SJCRH30 (cell line): Measurements from ENCODE around the gene GUCY1A2. TPM values are rescaled to one million over a fixed set of nuclear protein-coding genes. Genes with fewer than 3 reads are reported as not detected.
A peak's percentile ranks its signal among the peaks of the same experiment; 100 is the strongest.

Source experiments
- DNase-seq, 2 experiments: peaks; one replicate each; pipeline ENCODE4 v3.0.0-alpha.2; 2015 to 2020
- H3K27ac ChIP-seq: fragments of 250-450 bp; sonication (Bioruptor Pico); 2 replicates; pipeline ENCODE4 v1.5.1; 2020; ENCODE audit warnings: mild to moderate bottlenecking, moderate library complexity
- H3K27me3 ChIP-seq: fragments of 250-450 bp; sonication (Bioruptor Pico); 2 replicates; pipeline ENCODE4 v1.5.1; 2020; ENCODE audit warnings: mild to moderate bottlenecking, moderate library complexity
- H3K36me3 ChIP-seq: fragments of 250-450 bp; sonication (Bioruptor Pico); 2 replicates; pipeline ENCODE4 v1.5.1; 2020; ENCODE audit warnings: mild to moderate bottlenecking, moderate library complexity
- H3K4me1 ChIP-seq: fragments of 250-450 bp; sonication (Bioruptor Pico); 2 replicates; pipeline ENCODE4 v1.5.1; 2020; ENCODE audit warnings: mild to moderate bottlenecking, moderate library complexity
- H3K4me3 ChIP-seq: fragments of 250-450 bp; sonication (Bioruptor Pico); 2 replicates; pipeline ENCODE4 v1.5.1; 2020; ENCODE audit warnings: mild to moderate bottlenecking, moderate library complexity
- H3K9me3 ChIP-seq: fragments of 250-450 bp; sonication (Bioruptor Pico); replicated peaks from 2 replicates; pipeline ENCODE4 v1.5.1; 2020; ENCODE audit warnings: mild to moderate bottlenecking, moderate library complexity
- total RNA-seq: library from RNA; depleted of rRNA; stranded (reverse); fragments of >200 nt; shearing (Covaris generic); gene quantifications from 2 replicates; pipeline ENCODE4 v1.2.3, GENCODE V29; 2014

GUCY1A2 gene
- total RNA-seq, 1 experiment from 2014 or later, result 0.57 TPM

GRCh38 chr11:106727256-106727655, 291.0 kb downstream of the GUCY1A2 start:
- Histone ChIP-seq H3K27me3 (no peaks in the 10 kb centered on the region), H3K9me3 (no peaks in the 10 kb centered on the region), H3K4me3 (no peak overlapping the region), H3K4me1 (no peaks in the 10 kb centered on the region), H3K27ac (no peak overlapping the region), H3K36me3 (no peaks in the 10 kb centered on the region)
- no peak for DNase-seq

DNA sequence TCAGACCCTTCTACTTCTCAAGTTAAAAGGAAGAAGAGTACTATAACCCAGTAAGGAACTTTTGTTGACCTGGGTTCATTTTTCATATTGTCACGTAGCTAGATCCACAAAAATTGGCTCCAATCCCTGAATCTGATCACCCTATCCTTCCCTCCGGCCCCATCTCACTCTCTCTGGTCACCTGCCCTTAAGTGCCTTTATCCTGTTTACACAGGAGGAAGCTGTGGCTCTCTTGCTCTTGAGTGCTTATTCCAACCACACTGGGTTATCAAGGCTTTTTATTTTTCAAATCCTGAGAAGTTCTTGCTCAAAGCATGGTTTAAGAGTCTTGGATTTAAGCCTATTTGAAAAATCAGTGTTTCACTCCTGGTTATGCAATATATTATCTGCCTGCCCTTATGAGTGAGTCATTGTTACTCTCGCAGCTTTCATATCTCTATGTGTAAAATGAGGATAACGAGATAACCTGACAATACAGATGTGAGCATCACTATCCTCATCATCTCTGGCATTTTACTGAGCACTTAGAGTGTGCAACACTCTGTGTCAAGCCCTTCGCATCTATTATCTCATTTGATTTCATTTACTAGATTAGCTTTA, 293.9 kb downstream of the GUCY1A2 start:
- Histone ChIP-seq H3K4me1 (no peaks in the 10 kb centered on the region), H3K27me3 (no peaks in the 10 kb centered on the region), H3K4me3 (no peak overlapping the region), H3K9me3 (no peaks in the 10 kb centered on the region), H3K27ac (no peak overlapping the region), H3K36me3 (no peaks in the 10 kb centered on the region)
- no peak for DNase-seq

GRCh38 chr11:106723071-106723470, 295.2 kb downstream of the GUCY1A2 start:
- Histone ChIP-seq H3K9me3 (no peaks in the 10 kb centered on the region), H3K36me3 (no peaks in the 10 kb centered on the region), H3K4me3 (no peak overlapping the region), H3K4me1 (no peaks in the 10 kb centered on the region), H3K27me3 (no peaks in the 10 kb centered on the region), H3K27ac (no peak overlapping the region)
- DNase-seq, result no peak

GRCh38 chr11:106717222-106717621, 301.1 kb downstream of the GUCY1A2 start:
- H3K4me3 ChIP-seq, result no peak overlapping the region
- no peaks in the 10 kb centered on the region for H3K4me1 ChIP-seq
- DNase-seq, result no peak
- H3K27me3 ChIP-seq, result no peaks in the 10 kb centered on the region
- no peak overlapping the region for H3K27ac ChIP-seq
- H3K36me3 ChIP-seq, result no peaks in the 10 kb centered on the region
- no peaks in the 10 kb centered on the region for H3K9me3 ChIP-seq

- no peak overlapping the region for H3K27ac ChIP-seq
- no peaks in the 10 kb centered on the region for H3K4me1 ChIP-seq
- no peak overlapping the region for H3K4me3 ChIP-seq
- H3K27me3 ChIP-seq, result no peaks in the 10 kb centered on the region
- H3K9me3 ChIP-seq, result no peaks in the 10 kb centered on the region
- no peaks in the 10 kb centered on the region for H3K36me3 ChIP-seq
- no peak for DNase-seq
Measured at GRCh38 chr11:106714199-106714598, 304.1 kb downstream of the GUCY1A2 start.

DNA sequence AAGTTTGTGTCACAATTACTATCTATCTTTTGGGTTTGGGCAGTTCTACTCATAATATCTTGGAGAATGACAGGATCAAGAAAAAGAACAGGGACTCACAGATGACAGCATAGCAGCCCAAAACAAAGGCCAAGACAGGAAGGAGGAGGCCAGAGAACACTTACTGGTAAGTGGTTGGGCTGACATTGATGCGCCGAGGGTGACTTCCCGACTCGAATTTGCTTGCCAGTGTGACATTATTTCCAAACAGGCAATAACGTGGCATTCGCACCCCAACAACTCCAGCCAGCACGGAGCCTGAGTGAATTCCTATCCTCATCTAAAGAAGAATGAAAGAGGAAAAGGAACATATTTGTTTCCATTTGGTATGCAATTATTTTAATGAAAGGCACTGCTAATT, 309.9 kb downstream of the GUCY1A2 start:
- no peak overlapping the region for H3K4me3 ChIP-seq
- H3K27ac ChIP-seq, result no peak overlapping the region
- no peaks in the 10 kb centered on the region for H3K36me3 ChIP-seq
- no peaks in the 10 kb centered on the region for H3K9me3 ChIP-seq
- no peak for DNase-seq
- no peaks in the 10 kb centered on the region for H3K27me3 ChIP-seq
- H3K4me1 ChIP-seq, result no peaks in the 10 kb centered on the region

DNA sequence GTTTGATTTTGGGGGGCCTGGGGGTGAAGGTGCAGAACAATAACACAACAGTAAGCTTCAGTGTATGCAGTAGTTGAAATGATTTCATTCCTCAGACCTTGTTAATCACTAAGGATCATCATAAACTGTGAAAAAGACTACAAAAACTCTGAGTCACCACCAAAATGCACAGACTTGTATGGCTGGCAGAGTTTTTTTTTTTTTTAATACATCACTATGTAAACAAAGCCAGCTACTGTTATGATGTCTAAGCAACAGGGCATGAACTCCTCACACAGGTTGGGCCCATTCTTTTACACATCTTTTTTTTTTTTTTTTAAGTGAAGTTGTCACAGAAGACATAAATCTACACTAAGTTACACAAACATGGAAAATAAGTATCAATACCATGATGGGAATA, 311.9 kb downstream of the GUCY1A2 start:
- DNase-seq, result peak in 1 of 2 experiments; percentile 1
- Histone ChIP-seq H3K27me3 (no peaks in the 10 kb centered on the region), H3K4me3 (no peak overlapping the region), H3K4me1 (no peaks in the 10 kb centered on the region), H3K9me3 (no peaks in the 10 kb centered on the region), H3K27ac (no peak overlapping the region), H3K36me3 (no peaks in the 10 kb centered on the region)

- Histone ChIP-seq H3K27ac (no peak overlapping the region), H3K36me3 (no peaks in the 10 kb centered on the region), H3K4me1 (no peaks in the 10 kb centered on the region), H3K9me3 (no peaks in the 10 kb centered on the region), H3K4me3 (no peak overlapping the region), H3K27me3 (no peaks in the 10 kb centered on the region)
- DNase-seq, result no peak
Measured at GRCh38 chr11:106702805-106703204, 315.5 kb downstream of the GUCY1A2 start.

DNA sequence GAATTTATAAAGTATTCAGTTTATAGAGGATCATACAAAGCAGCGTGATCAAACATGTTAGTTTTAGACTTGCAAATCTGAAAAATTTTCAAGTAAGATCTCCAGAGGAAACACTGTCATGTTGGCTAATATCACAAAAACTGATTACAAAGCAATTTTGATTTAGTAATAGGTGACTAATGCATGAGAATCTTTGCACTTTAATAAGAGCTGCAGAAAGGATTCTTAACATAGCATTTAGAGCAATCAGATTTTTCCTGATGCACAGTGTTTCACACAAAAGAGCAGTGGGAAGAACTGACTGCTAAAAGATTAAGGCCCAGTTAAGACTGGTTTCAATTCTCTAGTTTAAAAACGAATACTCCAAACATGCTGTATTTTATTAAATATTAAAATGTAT, 321.2 kb downstream of the GUCY1A2 start:
- H3K4me1 ChIP-seq, result no peaks in the 10 kb centered on the region
- no peak overlapping the region for H3K4me3 ChIP-seq
- no peaks in the 10 kb centered on the region for H3K9me3 ChIP-seq
- no peak overlapping the region for H3K27ac ChIP-seq
- DNase-seq, result no peak
- H3K27me3 ChIP-seq, result no peaks in the 10 kb centered on the region
- no peaks in the 10 kb centered on the region for H3K36me3 ChIP-seq

DNA sequence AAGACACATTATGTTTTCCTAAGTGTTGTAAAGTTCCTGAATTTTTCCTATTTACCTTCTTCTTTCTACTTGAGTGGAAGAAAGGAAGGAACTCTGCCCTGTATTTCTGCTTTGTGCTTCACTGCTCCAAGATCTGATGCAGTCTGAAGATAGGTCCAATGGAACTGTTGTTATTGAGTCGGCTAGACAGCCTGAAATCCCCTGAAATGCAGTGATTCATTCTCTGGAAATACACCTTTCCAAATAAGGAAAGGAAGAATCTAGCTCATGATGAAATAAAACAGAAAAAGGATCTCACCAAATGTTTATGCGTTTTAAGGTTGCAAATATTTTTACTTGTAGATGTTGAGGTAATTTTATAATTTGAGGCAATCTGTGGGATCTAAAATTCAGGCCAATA, 322.8 kb downstream of the GUCY1A2 start:
- H3K4me1 ChIP-seq, result no peaks in the 10 kb centered on the region
- no peaks in the 10 kb centered on the region for H3K27me3 ChIP-seq
- H3K4me3 ChIP-seq, result no peak overlapping the region
- DNase-seq, result no peak
- no peaks in the 10 kb centered on the region for H3K36me3 ChIP-seq
- no peaks in the 10 kb centered on the region for H3K9me3 ChIP-seq
- H3K27ac ChIP-seq, result no peak overlapping the region

DNA sequence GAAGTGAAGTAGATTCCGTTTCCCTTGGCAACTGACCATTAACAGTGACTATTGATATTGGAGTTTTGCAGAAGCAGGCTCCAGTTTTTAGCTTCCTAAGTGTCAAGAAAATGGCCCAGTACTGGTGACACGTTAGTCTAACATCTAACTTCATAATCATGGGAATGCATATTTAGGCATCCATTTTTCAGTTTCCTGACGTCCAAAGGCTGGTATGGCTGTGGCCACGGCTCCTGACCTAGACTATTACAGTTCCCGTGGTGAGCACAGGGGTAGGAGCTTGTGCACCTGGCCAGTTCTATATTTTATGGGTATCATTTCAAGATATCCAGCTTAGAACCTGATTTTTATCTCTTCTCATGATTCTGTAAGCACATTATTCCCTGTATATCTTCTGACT, 323.8 kb downstream of the GUCY1A2 start:
- Histone ChIP-seq H3K9me3 (no peaks in the 10 kb centered on the region), H3K36me3 (no peaks in the 10 kb centered on the region), H3K4me1 (no peaks in the 10 kb centered on the region), H3K4me3 (no peak overlapping the region), H3K27me3 (no peaks in the 10 kb centered on the region), H3K27ac (no peak overlapping the region)
- DNase-seq, result no peak

DNA sequence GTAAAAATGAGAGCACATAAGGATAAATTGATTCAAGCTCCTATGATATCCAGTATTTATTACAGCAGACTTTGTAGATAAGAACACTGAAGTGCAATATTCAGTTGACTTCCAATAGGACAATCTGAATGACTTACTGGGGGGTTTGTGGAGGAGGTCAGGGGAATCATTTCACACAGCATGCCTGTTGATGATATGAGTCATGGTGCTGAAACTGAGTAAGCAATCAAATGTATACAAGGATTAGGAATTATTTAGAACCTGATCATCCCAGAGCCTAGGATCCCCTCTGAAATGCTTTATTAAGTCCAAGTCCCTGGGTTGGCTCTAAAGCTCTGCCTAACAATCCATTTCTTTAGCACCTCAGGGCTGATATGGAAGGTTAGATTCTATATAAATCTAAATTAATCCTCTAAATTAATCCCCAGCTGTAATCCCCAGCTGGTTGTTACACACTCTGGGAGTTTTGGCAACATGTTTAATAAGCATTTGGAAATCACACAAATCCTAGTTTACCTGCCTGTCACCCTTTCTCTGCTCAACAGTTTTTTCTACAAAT, 326.4 kb downstream of the GUCY1A2 start:
- DNase-seq, result no peak
- no peaks in the 10 kb centered on the region for H3K36me3 ChIP-seq
- H3K4me1 ChIP-seq, result no peaks in the 10 kb centered on the region
- H3K9me3 ChIP-seq, result no peaks in the 10 kb centered on the region
- no peaks in the 10 kb centered on the region for H3K27me3 ChIP-seq
- no peak overlapping the region for H3K27ac ChIP-seq
- no peak overlapping the region for H3K4me3 ChIP-seq

- DNase-seq, result no peak
- Histone ChIP-seq H3K4me1 (no peaks in the 10 kb centered on the region), H3K27me3 (no peaks in the 10 kb centered on the region), H3K9me3 (no peaks in the 10 kb centered on the region), H3K4me3 (no peak overlapping the region), H3K27ac (no peak overlapping the region), H3K36me3 (no peaks in the 10 kb centered on the region)
Measured at GRCh38 chr11:106690923-106691322, 327.4 kb downstream of the GUCY1A2 start.

GRCh38 chr11:106684944-106685343, 333.3 kb downstream of the GUCY1A2 start:
- no peaks in the 10 kb centered on the region for H3K4me1 ChIP-seq
- no peak for DNase-seq
- H3K36me3 ChIP-seq, result no peaks in the 10 kb centered on the region
- H3K9me3 ChIP-seq, result no peaks in the 10 kb centered on the region
- no peak overlapping the region for H3K27ac ChIP-seq
- H3K27me3 ChIP-seq, result no peaks in the 10 kb centered on the region
- no peak overlapping the region for H3K4me3 ChIP-seq

DNA sequence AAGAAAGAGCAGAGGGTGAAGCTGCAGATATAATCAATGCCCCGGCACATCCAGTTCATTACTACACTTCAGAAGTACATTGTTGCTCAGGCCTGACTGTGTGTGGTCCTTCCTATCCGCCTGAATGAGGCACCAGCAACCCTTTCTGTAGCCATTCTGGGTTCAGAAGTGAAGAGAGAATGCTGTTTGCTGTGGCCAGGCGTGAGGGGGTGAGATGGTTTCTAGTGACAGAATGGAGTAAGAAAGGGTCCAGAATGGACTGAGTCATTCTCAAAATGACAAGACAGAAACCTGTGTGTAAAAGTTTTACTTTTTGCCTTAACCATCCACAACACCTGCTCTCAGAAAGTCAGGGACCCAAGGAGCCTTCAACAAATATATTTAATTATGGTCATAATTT, 334.8 kb downstream of the GUCY1A2 start:
- Histone ChIP-seq H3K36me3 (no peaks in the 10 kb centered on the region), H3K27ac (no peak overlapping the region), H3K4me3 (no peak overlapping the region), H3K9me3 (no peaks in the 10 kb centered on the region), H3K4me1 (no peaks in the 10 kb centered on the region), H3K27me3 (no peaks in the 10 kb centered on the region)
- no peak for DNase-seq

DNA sequence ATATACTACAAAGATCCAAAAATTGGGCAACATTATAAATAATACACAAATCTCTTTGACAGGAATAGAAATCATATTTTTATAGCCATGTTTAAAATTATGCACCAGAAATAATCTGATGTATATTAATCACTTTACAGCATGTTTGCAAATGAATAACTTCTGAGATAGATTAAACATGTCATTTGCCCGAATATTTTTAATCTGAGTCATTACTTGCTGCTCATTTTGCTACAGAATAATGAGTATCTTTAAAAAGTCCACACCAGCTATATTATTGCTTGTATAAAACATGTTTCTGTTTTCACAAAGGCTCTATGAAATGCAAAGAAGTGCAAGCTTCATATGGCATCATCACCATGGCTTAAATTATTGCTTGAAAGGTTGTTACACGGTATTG, 336.8 kb downstream of the GUCY1A2 start:
- Histone ChIP-seq H3K36me3 (no peaks in the 10 kb centered on the region), H3K4me3 (no peak overlapping the region), H3K27me3 (no peaks in the 10 kb centered on the region), H3K4me1 (no peaks in the 10 kb centered on the region), H3K9me3 (no peaks in the 10 kb centered on the region), H3K27ac (no peak overlapping the region)
- no peak for DNase-seq
